Activated T-cell treated with anti-CD3 and anti-CD28 coated beads for 4 hours (primary cell): ENCODE results near the gene MACROD2.

Experiments used
- DNase-seq: peaks from one replicate; pipeline ENCODE4 v3.0.0-alpha.2; 2020

The MACROD2 gene

GRCh38 chr20:14685183-14685582 is 689.9 kb downstream of the MACROD2 start:
- no peak for DNase-seq

DNA sequence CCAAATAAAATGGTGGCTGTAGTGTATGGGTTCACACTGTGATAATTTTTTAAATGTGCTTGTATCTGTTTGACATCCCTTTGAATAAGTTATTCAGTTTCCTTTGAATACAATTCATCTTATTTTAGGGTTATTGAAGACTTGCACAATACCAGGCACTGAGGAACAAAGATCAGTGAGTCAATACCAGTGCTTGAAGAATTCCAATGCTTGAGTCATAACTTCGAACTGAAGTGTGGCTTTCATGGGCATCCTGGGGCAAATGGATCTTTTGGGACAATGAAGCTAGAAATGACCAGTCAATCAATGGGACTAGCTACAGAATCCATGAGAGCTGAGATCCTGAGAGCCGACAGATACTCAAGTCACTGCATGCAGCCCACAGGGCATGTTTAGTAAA is 692.0 kb downstream of the MACROD2 start:
- no peak for DNase-seq

GRCh38 chr20:14688005-14688404 is 692.7 kb downstream of the MACROD2 start:
- DNase-seq, result no peak

GRCh38 chr20:14691994-14692393 is 696.7 kb downstream of the MACROD2 start:
- no peak for DNase-seq

DNA sequence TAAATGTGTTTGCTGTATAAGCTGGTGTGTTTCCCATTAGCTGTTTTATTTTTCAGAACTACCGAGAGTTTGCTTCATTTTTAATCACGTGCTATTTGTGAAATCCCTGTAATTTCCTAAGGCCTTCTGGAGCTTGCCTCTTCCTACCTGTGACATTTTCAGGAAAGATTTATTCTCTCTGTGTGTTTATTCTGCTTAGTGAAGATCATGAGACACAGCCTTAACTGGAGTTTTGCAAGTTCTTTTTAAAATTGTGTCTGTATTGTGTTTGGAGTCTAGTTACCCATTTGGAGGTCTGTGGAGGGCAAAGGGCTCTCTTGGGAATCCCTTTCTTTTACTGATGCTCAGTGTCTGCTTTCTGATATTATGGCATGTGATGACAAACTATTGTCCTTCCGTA is 701.2 kb downstream of the MACROD2 start:
- DNase-seq, result no peak

DNA sequence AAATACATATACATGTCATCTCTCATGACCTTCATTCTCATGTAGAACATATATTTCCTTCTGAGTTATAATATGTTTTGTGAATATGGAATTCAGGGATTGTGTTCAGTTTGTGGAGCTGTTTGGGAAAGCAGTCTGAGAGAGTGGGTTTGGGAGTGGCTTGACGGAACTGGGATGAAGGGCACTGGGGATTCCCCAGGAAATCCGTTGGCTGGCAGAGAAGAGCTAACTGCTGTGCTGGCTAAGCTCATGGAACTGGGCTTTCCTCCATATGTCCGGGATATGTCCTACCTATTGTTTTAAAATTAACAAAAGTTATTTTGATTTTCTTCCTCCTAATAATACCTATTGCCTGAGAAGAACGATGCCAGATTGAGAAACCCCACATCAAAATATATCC is 701.6 kb downstream of the MACROD2 start:
- DNase-seq, result no peak

GRCh38 chr20:14698125-14698524 is 702.8 kb downstream of the MACROD2 start:
- DNase-seq, result no peak

- no peak for DNase-seq
Observed at GRCh38 chr20:14698605-14699373, 703.5 kb downstream of the MACROD2 start.

DNA sequence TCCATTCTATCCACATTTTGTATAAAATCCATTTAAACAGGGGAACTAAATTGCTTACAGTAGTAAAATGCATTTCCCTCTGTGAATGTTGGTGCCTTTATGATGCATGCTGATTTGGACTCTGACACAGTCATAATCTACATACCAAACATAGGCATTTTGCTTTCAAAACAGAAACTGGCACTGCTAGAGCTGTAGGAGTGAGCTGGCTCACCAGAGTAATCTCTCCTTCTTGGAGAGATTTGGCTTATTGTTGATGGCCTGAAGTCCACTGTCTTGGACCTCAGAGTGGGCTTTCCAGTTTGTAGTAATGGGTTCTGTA is 705.3 kb downstream of the MACROD2 start:
- DNase-seq, result no peak

DNA sequence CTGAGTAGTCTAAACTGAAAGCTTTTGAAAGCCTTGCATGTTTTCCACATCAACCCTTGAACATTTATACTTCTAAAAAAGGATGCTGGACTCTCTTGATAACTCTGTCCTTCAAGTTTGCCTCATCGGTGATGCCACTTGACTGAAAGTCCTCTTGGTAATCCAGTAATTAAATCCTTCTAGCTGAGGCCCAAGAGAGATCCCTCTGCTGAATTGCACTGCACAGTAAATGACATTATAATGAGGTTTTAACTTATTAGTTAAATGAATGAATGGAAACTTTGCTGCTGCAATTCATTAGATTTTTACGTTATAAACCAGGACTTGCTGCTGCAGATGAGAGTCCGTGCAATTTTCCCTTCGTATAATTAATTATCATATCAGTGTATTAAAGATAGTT is 706.0 kb downstream of the MACROD2 start:
- no peak for DNase-seq

DNA sequence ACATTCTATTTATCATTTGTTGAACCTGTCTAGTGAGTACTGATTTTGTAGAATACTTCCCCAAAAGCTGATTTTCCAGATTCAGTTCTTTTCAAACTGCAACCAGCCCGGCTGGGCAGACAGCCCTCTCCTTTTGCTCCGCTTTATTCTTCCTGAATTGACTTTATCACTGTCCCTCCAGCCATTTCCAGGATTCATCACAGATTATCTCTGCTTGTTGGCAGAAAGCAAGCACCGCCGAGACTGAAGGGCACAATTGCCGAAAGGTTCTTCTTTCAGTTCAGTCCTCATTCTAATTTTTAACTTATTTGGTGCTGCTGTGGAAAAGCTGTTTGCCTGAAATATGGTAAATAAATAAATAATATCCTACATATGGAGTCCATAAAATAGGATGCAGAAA is 711.2 kb downstream of the MACROD2 start:
- DNase-seq, result no peak

GRCh38 chr20:14707026-14707680 is 711.8 kb downstream of the MACROD2 start:
- no peak for DNase-seq

- DNase-seq, result no peak
Observed at GRCh38 chr20:14707865-14708596, 712.7 kb downstream of the MACROD2 start.

DNA sequence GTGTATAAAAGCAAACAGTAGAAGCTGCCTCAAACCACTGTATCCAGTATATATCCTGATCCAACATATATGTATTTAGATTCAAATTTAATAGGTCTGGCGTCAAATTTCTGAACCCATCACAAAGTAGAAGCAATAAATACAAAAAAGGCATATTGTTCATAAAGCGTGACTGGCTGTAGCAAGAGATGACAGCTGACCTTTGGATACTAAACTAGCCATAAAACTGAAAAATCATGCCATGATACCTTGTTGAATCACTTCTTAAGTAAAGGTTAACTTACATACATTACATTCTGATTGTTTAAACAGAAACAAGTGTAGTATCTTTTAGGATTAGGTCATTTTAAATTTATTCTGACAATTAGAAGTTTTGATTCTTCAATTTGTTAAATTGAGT is 714.1 kb downstream of the MACROD2 start:
- no peak for DNase-seq

DNA sequence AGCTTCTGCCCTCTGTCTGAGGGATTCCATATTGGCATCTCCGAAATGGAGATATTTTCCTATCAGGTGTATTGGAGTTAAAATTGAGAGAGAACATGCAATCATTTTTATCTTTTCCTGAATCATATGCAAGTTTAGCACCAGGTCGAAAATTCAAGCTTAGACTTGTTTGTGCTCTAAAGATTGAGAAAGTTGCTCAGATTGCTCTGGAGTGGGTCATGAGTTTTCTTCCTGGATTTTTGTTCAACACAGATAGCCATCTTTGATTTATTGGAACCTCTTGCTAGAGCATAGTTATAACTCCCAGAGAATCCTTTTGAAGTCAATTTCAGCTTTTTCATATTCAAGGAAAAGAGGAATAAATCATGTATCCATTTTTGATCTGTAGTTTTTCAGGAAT is 715.6 kb downstream of the MACROD2 start:
- no peak for DNase-seq

DNA sequence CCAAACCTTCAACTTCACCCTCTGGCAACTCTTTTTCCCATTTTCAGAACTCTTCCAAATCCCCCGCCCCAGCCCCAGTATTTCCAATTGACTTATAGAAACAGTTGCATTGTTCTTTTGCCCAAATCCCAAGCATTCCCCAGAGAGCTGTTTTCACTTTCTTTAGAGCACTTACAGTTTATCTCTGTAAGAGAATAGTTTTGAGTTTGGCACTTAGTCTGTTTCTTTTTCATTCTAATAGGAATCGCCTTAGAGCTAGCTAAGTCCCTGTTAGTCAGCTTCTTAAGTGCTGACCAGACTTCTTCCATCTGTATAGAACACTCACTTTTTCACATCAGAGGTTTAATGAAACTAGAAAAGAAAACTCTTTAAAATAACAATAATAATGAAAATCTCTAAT is 716.3 kb downstream of the MACROD2 start:
- no peak for DNase-seq

GRCh38 chr20:14712302-14712739 is 717.0 kb downstream of the MACROD2 start:
- DNase-seq, result no peak

DNA sequence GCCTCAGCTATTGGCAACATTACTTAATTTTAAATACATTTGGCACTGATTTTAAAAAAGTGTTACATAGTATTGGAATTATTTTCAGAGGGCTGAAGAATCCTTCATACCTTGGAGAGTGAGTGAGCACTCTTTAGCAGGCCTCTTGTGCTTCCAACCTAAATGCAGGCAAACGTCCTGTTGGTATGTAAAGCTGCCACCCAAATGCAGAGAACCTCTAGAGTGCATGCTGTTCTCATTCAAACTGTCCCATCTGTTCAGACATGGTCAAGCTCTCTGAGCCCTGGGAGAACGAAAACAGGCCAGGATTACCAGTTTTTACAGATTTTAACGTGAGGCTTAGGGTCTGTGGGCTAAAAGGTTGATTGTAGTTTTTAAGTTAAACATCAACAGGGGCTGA is 720.1 kb downstream of the MACROD2 start:
- no peak for DNase-seq

DNA sequence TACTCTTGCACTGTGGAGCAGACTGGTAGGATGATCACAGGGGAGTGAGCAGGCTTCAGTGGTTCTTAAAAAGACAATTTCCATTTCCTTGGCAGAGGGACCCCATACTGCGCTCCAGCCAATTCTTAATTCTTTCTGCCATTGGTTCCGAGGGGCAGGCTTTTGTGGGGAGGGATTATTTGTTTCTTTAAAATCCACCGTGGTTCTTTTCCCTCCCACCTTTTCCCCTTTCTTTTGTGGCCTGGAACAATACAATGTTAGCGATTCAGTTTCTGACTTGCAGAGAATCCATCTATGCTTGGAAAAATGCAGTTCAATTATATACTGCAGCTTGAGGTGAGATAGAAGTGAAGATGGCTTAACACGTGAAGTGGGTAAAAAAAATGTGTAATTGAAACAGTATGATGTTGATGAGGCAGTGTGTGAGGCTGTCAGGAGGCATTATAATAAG is 721.1 kb downstream of the MACROD2 start:
- DNase-seq, result no peak

DNA sequence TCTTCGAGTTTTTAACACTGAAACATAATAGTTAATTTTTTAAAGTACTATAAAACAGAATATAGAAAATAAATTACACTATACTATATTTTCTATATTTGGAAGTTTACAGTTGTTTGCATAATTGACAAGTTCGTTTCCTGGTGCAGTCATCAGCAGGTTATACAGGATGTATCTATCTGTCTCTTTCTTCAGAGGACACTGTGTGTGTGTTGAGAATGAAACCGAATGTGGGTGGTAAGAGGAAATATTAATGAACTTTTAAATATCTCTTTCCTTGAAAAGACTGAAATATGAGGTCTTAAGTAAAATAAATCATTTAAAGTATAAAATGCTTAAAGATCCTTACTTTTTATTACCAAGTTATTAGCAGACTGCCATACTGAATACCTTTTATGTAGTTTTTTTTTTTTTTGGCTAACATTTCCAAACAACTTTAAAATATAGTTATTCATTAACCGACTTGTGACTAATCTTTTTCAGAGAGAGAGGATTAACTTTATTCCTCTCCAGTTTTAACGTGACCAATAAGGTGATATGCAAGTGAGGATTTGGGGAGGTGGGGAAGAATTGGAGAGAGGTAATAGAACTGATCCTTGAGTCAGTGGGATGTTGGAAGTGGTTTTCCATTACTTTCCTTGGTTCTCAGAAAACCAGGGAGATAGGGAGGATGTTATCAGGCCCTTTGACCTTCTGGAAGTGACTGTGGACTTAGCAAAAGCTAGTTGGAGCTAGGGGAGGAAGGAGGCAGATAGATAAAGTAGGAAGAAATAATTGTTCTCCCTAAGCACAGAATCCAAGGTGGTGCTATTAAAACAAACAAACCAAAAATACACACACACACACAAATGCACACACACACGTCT is 722.1 kb downstream of the MACROD2 start:
- no peak for DNase-seq

- DNase-seq, result no peak
Observed at GRCh38 chr20:14720251-14720650, 724.9 kb downstream of the MACROD2 start.

GRCh38 chr20:14721926-14722452 is 726.7 kb downstream of the MACROD2 start:
- DNase-seq, result no peak

- no peak for DNase-seq
Observed at GRCh38 chr20:14723614-14724013, 728.3 kb downstream of the MACROD2 start.
